Breast epithelium (tissue), 3 donors: ENCODE measurements around the gene QSOX1.

Source experiments
- POLR2AphosphoS5 ChIP-seq, 3 donors: sonication (generic); formaldehyde crosslinking; IDR thresholded peaks; one replicate each; pipeline ENCODE4 v1.6.1; 2017; ENCODE audit warnings: antibody characterized with exemption in 3 of 3
- TF ChIP-seq, protein P1 (sequence below), 3 donors: fragments of 450-650 bp; IDR thresholded peaks; one replicate each; pipeline ENCODE4 v1.5.1; 2016 to 2017; ENCODE audit warnings: antibody characterized with exemption in 3 of 3, mild to moderate bottlenecking in 3 of 3, moderate library complexity in 3 of 3

DNA sequence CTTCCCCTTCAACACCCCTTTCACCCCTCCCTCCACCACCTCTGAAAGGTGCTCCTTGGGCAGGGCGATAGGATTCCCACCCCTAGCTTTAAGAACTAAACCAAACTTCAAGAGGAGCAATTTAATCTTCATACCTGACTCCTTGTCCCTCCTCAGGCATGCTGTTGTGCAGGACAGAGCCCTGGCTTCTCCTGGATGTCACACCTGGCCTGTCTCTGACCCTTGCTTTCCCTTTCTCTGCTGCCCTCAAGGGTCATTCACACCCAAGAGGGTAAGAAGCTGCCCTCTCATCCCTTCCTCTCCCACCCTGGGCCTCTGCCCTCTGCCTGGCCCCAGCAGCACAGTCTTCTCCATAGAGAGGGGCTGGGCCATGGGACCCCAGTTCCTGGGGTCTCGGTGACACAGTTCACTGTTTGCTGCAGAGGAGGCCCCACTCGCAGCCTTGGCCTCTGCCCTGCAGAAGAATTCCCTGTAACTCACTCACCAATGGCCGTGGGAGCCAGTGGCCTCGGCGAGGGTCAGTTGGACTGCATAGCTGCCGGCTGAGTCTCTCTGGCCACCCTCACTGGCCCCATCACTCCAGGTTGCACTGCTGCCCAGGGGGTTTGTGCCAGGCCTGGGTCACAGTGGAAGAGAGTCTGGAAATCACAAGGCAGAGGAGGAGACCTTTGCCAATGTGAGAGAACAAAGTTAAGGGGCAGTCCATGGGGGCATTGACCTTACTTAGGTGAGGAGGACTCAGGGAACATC lies 47.0 kb downstream of the QSOX1 start:
- no peak for TF ChIP-seq POLR2AphosphoS5 (IDR thresholded peaks at IDR 0.05)
- TF ChIP-seq, protein P1, sequence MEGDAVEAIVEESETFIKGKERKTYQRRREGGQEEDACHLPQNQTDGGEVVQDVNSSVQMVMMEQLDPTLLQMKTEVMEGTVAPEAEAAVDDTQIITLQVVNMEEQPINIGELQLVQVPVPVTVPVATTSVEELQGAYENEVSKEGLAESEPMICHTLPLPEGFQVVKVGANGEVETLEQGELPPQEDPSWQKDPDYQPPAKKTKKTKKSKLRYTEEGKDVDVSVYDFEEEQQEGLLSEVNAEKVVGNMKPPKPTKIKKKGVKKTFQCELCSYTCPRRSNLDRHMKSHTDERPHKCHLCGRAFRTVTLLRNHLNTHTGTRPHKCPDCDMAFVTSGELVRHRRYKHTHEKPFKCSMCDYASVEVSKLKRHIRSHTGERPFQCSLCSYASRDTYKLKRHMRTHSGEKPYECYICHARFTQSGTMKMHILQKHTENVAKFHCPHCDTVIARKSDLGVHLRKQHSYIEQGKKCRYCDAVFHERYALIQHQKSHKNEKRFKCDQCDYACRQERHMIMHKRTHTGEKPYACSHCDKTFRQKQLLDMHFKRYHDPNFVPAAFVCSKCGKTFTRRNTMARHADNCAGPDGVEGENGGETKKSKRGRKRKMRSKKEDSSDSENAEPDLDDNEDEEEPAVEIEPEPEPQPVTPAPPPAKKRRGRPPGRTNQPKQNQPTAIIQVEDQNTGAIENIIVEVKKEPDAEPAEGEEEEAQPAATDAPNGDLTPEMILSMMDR (IDR thresholded peaks at IDR 0.05), result no peak
